ENCODE measurements around the gene THYN1. TPM values are rescaled to one million over a fixed set of nuclear protein-coding genes. Genes with fewer than 3 reads are reported as not detected.

Gene THYN1
- total RNA-seq, 1 donor from 2014 or later, result 41.5 TPM

DNA sequence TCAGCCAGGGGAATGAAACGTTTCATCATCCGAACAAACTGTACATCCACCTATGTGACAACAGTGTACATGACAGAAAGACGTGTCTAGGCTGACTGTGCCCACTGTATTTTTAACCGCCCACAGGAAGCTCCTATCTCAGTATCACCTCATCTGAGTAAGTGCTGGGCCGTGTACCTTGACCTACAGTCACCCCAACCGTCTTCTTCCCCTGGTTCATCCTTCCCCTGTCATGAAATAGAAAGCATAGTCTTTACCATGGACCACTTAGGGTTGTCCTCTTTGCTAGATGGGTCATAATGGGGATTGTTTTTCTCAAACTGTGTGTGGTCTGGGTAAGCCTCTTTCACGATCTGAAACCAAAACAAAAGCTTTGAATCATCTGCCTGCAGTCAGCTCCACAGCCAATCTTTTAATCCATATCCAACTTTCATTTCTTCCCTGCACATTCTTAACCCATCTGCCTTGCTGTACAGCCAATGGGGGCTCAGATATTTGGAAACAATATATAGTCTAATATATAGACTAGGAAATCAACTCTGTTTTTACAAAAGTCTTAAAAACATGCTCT, 4.2 kb downstream of the THYN1 start:
- no peak for DNase-seq

DNA sequence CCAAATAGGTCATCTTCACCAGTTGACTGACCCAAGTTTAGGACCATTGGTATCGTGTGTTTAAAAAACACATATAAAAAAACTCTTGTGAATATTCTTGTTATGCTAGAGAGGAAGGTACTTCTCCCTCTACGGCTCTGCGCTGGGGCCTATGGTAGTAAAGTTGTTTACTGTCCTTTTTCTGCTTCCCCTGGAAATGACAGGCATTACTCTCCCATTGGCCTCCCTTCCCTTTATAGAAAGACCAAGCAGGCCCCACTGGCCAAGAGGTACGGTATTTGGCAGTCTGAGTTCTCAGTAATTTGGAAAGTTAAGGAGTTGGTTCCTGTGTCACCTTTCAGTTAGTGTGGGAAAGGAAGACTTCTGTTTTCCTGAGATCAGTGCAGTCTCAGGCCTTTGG, 6.5 kb downstream of the THYN1 start:
- no peak for DNase-seq

DNA sequence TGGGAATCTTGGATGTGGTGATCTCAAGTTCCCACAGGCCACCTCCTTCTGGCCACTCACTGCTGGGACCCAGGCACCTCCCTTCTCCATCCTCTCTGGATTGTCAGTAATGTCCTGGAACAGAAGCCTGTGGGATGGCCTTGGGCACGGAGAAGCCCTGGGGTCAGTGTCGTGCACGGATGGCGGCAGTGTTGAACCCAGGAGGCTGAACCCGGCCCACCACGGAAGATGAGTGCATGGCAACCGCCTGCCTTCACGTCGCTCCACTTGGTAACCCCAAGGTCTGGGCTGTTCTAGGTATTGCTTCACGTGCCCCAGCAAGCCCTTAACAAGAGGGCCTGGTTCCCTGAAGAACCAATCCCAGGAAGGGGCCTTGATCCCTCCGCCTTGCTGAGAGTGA, 7.1 kb downstream of the THYN1 start:
- no peak for DNase-seq

DNA sequence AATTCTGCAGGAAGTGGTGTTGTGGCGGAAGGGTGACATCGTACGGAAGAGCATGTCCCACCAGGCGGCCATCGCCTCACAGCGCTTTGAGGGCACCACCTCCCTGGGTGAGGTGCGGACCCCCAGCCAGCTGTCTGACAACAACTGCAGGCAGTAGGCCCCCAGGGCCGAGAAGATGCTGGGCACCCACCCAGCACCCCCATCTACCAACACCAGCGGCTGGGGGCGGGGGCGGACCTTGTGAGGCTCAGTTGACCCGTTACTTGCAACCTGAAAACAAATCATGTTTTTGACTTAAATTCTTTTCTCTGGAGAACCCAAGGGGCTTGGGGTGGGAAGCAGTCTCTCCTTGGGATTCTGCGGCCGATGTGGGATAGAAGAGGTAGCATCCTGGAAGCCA, 7.7 kb downstream of the THYN1 start:
- DNase-seq, result no peak

DNA sequence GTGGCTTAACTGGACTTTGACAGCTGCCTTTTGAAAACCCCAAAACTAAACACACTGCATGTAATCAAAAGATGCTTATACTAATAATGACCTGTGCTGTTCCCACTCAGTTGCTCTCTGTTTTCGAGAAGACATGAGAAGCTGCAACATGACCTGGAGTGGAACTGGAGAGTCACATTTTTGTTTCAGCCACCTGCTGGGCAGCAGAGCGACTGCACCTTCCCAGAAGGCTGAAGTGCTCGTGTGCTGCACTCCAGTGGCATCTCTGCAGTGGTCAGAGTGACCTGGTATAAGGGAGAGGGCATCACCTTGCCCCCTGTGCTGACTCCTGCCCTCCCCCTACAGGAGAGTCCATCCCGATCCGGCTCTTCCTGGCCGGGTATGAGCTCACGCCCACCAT, 8.6 kb downstream of the THYN1 start:
- DNase-seq, result no peak

DNA sequence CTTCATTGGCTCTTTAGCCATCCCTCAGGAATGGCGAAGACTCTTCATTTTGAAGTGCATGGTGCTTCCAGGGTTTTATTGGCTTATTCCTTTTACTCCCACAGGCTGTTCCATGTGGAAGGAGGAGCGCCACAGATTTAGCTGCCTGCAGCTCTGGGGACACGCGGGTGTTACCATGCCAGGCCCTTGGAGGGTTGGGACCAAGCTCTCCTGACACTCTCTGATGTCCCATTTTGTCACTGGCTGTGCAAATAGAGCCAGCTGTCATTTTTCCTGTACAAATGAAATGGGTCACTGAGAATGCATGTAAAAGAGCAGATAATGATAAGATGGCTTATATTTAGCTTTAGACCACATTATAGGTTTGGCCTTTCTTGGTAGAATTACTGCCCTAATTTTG, 9.2 kb downstream of the THYN1 start:
- DNase-seq, result no peak

DNA sequence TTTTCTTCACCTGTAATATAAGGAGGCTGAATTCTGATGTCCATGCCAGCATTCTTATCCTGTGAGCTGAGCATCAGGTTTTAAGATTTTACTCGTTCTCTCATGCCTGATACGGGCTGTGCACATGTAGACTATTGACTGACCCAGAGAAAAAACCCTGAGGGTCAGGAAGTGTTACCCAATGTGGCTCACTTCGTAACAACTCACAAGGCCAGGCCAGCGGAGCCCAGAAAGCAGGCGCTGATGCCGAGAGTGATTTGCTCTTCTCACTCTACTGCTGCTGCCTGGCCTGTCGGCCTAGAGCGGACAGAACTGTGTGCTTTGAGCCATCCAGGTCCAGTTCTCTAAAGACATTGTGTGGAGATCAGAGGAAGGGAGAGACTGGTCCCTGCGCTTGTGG, 10.8 kb downstream of the THYN1 start:
- no peak for DNase-seq

DNA sequence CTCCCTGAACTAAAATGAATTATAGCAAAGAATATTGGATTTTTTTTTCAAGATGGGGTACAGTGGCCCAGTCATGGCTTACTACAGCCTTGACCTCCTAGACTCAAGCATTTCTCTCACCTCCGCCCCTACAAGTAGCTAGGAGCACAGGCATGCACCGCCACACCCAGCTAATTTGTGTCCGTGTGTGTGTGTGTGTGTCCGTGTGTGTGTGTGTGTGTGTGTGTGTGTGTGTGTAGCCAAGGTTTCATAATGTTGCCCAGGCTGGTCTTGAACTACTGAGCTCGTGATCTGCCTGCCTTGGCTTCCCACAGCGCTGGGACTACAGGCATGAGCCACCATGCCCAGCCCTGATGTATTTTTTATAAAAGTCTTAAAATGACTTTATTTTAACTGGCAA, 12.6 kb downstream of the THYN1 start:
- no peak for DNase-seq

DNA sequence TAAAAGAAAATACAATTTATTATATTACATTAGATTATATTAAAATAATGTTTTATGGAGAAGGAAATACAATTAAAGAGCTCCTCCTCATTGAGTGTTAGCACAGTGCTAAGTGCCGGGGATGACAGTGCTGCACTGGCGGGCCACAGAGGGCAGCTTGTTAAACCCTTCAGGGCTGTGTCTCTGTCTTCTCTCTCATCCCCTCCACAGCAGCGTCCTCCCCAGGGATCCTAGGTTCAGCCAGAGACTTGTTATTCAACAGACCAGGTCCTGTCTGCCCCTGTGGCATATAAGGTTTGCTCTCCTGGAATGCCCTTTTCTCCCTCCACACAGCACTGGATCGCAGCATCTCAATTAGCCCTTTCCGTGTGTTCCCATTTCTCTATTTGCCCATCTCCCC, 14.2 kb downstream of the THYN1 start:
- no peak for DNase-seq

DNA sequence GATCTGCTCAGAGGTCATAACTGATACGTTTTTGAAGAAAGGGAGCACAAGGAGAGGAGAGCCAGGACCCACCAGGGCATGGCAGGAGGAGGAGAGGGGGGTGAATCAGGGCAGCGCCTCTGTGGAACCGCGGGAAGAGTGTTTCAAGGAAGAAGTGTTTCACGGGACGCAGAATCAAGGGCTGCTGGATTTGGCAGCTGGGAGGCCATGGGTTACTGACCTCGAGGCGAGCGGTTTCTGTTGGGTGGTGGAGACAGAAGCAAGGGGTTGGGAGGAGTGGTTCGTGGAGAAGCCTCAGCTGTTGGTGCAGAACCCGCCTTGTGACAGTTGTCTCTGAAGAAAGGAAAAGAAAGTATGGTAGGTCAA, 15.6 kb downstream of the THYN1 start:
- no peak for DNase-seq

DNA sequence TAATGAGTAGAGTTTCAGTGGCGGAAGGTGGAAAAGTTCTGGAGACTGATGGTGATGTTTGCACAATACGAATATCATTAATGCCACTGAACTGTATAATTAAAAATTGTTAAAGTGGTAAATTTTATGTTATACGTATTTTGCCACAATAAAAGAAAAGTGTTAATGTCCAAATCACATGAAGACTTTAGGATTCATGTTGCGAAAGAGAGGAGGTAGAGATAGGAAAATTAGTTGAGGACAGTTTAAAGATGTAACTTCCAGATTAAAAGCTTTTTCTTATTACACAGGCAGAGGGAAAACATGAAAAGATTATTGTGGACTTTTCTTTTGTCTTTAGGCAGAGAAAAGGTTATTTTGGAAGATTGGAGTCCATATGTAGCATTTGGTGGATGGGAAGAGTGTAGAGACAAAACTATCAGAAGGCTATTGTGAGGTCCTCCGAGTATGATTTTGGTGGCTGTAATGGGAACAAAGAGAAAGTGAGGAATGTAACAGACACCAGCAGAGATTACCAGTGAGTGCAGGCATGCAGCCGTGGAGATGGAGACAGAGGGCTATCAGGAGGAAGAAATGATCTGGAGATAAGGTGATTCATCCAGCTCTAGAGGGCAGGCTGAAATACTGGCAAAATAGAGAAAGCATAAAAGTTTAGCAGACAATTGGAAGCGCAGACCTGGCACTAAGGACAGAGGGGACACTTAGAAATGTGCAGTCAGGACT, 16.2 kb downstream of the THYN1 start:
- no peak for DNase-seq

DNA sequence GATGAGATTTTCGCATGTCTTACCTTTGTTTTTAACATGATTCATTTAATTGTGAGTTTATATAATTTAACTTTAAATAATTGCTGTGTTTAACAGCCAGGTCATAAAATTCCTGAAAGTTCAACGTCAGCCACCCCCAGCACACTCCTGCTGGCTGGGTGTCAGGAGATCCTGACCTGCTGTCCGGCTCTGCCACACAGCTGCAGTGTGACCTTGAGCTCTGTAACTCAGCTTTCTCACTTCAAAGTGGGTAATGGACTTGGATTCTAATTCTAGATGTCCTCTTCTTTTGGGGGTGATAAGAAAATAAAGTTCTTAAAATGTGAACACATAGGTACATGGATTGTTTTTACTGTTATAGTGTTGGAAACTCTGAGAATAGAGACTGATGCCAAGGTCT, 17.8 kb downstream of the THYN1 start:
- DNase-seq, result no peak

DNA sequence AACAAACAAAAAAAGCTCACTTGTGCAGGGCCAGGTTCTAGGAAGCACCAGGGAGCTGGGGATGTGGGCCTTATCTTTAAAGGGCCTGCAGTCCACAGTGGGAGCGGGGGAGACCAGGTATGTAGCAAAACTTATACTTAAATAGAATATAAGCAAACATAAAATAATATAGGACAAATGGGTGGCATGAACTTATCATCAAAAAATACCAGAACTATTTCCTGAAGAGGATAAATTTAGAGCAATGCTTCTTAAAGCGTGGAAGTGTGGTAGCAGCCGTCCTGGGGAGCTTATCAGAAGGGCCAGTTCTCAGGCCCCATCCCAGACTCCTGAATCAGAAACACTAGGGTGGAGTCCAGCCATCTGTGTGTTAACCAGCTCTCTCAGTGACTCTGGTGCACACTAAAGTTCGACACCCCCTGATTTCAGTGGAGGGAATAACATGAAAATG, 19.4 kb downstream of the THYN1 start:
- no peak for DNase-seq

DNA sequence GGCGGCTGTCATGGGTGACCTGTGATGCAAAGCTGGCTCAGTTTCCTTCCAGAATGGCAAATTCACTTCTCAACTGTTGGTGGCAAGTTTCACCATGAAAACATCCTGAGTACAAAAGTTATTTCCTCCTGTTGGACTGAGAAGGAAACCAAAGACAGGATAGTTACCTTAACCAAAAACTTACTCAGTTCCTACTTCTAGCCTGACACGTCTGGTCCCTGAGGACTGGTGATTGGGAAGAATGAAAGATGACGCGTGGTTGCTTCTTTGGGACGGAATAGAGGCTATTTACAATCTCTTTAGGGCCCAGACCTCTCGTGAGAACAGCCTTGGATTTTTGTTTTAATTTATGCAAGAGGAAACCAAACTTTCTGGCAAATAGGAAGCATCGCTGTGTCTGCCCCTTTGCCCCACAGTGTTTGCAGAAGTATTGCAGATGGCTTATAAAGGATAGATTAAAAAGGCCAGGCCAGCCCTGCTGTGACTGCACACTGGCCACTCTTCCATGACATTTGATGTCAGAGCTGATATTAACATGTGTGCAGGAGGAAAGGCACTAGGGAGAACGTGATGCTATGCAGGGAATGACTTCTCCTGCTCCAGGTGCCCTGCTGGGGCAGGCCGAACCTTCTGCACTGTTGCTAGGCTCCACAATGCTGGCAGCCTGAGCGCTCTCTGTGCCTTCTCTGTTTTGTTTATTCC, 21.0 kb downstream of the THYN1 start:
- DNase-seq, result no peak

DNA sequence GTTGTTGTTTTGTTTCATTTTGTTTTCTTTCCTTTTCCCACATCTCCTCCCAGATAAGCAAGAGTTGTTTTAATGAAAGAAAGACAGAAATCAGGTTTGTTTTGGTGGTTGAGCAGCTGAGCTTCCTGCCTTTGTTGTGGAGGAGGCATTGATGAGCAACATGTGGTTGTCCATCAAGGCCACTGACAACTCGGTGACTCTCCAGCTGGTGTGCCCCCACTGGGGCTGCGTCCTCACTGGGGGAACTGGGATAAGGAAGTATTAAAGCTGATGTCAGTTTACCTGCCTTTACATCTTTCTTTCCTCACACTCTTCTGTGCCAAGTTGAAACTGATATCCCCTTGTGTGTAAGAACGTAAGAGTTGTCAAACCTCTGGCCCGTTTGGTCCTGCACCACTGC, 22.8 kb downstream of the THYN1 start:
- DNase-seq, result no peak

DNA sequence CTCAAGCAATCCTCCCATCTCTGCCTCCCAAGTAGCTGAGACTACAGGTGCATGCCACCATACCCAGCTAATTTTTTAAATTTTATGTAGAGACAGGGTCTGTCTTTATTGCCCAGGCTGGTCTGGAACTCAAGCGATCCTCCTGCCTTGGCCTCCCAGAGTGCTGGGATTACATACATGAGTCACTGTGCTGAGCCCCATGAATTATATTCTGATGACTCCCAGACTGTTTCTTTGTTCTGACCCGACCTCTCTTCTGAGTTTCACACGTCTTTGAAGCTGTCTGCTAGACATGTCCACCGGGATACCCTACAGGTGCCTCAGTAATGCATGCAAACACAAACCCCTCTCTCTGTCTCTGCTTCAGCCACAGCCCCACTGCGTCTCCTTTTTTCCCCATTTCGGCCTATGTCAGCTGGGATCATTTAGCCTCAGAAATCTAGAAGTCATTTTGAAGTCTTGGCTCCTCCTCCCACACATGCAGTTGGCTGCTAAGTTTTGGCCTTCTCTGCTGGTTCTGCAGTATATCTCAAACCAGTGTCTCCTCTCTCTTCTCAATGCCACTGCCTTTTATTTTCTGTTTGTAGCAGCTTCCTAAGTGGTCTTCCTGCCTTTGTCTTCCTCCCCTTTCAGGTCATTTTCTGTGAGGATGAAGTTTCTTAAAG, 23.9 kb downstream of the THYN1 start:
- no peak for DNase-seq

DNA sequence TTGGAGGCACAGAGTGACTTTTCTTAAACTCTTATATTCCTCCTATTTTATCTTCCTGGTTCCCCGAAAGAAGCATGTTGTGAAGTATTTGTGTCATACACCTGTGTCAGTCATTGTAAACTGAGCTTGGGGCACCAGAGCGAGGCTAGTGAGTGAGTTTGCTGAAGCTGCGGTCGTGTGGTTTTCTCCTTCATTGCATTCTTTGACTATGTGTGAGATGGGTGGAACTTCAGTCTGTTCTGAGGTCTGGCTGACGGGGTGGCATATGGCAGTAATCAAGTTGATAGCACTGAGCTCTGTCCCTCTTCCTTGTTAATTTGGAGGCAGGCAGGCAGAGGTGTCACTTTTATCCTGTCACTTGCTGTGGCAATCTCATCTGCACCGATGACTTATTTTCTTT, 24.5 kb downstream of the THYN1 start:
- DNase-seq, result no peak

DNA sequence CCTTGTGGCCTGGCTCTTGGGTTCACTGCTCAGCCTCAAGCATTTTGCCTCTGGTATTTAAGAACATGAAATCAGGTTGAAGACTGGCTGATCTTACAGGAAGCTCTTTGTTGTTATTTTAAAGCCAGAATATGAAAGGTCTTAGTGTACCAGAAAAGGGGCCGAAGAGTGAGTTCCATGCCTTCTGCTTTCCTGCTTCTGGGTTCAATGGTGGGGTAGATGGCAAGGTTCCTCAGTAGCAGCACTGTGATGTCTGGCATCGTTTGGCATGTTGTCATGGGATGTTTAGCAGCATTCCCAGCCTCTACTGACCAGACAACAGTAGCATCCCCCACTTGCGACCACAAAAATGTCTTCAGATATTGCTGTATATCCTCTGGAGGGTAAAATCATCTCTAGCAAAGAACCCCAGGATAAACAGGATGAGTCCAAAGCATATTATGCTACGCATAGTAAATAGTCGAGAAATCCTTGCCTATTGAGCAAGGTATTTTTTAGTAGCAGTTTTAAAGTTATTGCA, 26.3 kb downstream of the THYN1 start:
- no peak for DNase-seq

DNA sequence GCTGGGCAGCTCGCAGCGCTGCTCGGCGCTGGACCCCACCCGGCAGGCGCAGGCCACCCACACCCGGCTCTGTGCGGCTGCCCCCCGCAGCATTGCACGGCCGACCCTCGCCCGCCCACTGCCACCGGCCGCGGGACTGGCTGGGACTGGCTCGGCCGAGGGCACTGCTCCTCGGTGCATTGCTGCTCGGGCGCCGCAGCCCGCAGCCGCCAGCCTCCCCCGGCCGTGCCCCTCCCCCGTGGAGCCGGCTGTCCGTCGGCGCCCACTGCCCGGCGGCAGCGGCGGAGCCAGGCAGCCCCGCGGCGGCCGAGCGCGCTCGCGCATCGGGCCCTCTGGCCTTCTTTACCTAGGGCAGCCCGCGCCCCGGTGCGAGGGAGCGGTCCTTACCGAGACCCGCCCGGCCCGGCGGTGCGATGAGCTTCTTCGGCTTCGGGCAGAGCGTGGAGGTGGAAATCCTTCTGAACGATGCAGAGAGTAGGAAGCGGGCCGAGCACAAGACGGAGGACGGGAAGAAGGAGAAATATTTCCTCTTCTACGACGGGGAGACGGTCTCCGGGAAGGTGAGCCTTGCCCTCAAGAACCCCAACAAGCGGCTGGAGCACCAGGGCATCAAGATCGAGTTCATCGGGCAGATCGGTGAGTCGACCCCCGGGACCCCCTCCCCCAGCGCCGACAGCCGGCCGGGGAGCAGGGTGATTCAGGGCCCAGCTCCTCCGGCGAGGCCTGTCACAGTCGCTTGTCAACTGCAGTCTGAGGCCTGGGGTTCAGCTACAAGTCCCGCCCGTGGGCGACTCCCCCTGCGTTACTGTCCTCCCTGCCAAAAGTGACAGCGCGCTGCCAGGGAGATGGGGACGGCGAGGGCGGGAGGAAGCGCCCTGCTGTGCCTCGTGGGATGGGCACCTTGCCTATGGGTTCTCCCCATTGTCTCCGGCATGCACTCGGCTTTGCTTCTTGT, 28.2 kb downstream of the THYN1 start:
- peak; percentile 67 for DNase-seq

DNA sequence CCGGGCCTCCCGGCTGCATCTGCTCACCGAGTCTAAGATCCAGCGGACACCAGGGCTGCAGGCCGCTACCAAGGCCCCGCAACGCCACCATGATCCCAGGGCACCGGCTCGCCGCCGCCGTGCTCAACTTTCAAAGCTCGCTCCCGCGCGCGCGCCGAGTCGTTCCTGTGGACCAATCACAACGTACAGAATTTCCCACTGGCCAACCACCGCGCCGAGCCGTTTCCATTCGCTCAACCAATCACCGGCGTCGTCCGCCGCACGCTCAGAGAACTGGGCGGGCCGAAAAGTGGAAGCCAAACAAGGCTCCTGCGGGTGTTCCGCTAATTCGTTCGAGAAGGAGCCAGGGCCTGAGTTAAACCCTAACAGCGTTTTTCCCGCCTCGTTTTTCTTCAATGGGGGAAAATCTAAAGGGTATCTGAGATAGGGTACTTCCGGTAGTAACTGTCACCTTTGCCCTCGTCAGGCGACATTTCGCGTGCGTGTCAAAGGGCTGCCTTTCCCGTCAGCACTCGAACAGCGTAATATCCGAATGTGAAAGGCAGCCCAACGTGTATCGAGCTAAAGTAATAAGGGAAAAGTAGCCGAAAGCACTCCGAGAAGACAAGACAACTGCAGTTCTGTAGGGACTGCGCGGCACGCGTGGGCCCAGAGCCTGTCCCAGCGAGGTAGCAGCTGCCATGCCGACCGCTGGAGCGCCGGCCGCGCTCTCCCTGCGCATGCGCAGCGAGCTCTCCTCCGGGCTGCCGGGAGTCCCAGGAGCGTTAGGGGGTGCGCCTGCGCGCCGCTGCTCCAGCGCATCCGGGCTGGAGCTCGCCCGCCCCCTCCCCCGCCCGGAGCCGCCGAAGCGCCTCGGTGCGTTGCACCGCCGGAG, 29.1 kb downstream of the THYN1 start, which contains the start of the genes NCAPD3 and VPS26B:
TSS of gene NCAPD3 (minus strand) at position 132 of the 874 bp plus-strand sequence. CDS start at position 91, 41 bp downstream.
TSS of gene VPS26B (plus strand) at position 836 of the 874 bp plus-strand sequence. CDS start 452 bp downstream, outside the sequence.
- DNase-seq, result peak; percentile 86

DNA sequence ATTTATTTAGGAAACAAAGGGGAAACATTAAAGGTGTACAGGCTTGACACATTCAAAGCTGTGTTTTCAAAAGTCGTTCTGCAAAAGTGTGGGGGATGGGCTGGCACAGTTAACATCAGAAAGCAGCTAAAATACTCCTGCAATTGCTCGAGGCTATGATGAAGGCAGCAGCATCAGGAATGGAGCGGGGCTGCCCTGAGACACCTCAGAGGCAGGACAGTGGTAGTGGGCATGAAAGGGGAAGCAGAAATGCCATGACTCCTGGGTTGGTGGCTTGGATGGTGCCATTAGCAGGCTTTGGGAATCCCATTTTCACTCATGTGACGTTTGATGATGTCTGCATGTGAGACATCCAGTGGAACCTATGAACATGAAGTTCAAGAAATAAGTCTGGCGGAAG, 30.0 kb downstream of the THYN1 start:
- DNase-seq, result no peak

Measured in occipital lobe (tissue), 2 donors.